Ishikawa (cell line): ENCODE data around the gene PIWIL1.

Experiments
- CEBPB ChIP-seq: IDR thresholded peaks from 2 replicates; pipeline ENCODE4 v1.6.1; 2012
- CREB1 ChIP-seq: IDR thresholded peaks from 2 replicates; pipeline ENCODE4 v1.6.1; 2012; ENCODE audit warnings: low read depth
- EGR1 ChIP-seq: IDR thresholded peaks from 2 replicates; pipeline ENCODE4 v1.6.1; 2012
- EP300 ChIP-seq: IDR thresholded peaks from 2 replicates; pipeline ENCODE4 v1.6.1; 2012; ENCODE audit warnings: borderline replicate concordance
- FOXM1 ChIP-seq: IDR thresholded peaks from 2 replicates; pipeline ENCODE4 v1.6.1; 2012; ENCODE audit warnings: low read depth, borderline replicate concordance
- NFIC ChIP-seq: IDR thresholded peaks from 2 replicates; pipeline ENCODE4 v1.6.1; 2012
- RAD21 ChIP-seq: IDR thresholded peaks from 2 replicates; pipeline ENCODE4 v1.6.1; 2012; ENCODE audit warnings: low read depth
- TAF1 ChIP-seq: IDR thresholded peaks from 2 replicates; pipeline ENCODE4 v1.6.1; 2012; ENCODE audit warnings: low read depth, mild to moderate bottlenecking
- TCF12 ChIP-seq: IDR thresholded peaks from 2 replicates; pipeline ENCODE4 v1.6.1; 2012; ENCODE audit warnings: low read depth
- TEAD4 ChIP-seq: IDR thresholded peaks from 2 replicates; pipeline ENCODE4 v1.6.1; 2012
- YY1 ChIP-seq: IDR thresholded peaks from 2 replicates; pipeline ENCODE4 v1.6.1; 2012; ENCODE audit warnings: low read depth
- ZBTB7A ChIP-seq: IDR thresholded peaks from 2 replicates; pipeline ENCODE4 v1.6.1; 2012; ENCODE audit warnings: low read depth
- TF ChIP-seq, protein P1 (sequence below): IDR thresholded peaks from 2 replicates; pipeline ENCODE4 v1.6.1; 2012
- TF ChIP-seq, protein P2 (sequence below): IDR thresholded peaks from 2 replicates; pipeline ENCODE4 v1.6.1; 2012
- TF ChIP-seq, protein P3 (sequence below): IDR thresholded peaks from 2 replicates; pipeline ENCODE4 v1.6.1; 2012; ENCODE audit warnings: low read depth, mild to moderate bottlenecking

Gene PIWIL1

DNA sequence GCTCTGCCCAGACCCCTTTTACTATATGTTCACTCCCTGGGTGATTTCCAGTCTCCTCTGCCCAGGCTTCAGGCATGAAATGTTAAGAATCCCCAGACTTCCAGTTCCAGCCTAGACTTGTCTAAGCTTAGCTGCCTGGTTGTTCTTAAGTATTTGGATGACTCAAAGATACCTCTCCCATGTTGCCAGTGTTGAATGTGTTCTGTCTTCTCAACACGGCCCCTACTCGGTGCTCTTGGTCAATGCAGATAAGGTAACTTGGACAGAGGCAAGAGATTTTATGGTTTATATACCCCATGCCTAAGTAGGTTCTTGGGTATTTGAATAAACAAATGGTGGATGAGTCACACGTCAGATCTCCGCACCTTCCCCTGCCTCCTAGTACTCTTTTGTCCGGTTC, 13.6 kb downstream of the PIWIL1 start:
- TF ChIP-seq FOXM1, result no peak
- TF ChIP-seq, protein P1, sequence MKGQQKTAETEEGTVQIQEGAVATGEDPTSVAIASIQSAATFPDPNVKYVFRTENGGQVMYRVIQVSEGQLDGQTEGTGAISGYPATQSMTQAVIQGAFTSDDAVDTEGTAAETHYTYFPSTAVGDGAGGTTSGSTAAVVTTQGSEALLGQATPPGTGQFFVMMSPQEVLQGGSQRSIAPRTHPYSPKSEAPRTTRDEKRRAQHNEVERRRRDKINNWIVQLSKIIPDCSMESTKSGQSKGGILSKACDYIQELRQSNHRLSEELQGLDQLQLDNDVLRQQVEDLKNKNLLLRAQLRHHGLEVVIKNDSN, result no peak
- no peak for TF ChIP-seq TAF1
- TF ChIP-seq TCF12, result no peak
- TF ChIP-seq ZBTB7A, result no peak
- TF ChIP-seq TEAD4, result no peak
- TF ChIP-seq, protein P2, sequence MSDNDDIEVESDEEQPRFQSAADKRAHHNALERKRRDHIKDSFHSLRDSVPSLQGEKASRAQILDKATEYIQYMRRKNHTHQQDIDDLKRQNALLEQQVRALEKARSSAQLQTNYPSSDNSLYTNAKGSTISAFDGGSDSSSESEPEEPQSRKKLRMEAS, result no peak
- TF ChIP-seq RAD21, result no peak

DNA sequence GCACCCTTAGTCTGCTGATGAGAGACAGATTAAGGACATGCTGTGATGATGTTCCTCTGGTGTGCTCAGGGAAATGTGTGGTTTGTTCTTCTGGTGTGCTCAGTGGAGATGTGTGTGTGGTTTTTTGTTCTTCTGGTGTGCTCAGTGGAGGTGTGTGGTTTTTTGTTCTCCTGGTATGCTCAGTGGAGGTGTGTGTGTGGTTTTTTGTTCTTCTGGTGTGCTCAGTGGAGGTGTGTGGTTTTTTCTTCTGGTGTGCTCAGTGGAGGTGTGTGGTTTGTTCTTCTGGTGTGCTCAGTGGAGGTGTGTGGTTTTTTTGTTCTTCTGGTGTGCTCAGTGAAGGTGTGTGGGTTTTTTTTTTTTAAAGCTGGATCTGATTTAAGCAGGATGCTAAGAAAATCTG, 15.4 kb downstream of the PIWIL1 start:
- TF ChIP-seq, protein P1, result no peak
- TF ChIP-seq TAF1 (no peak), CREB1 (no peak), TCF12 (no peak), NFIC (no peak), YY1 (no peak), ZBTB7A (no peak), EP300 (no peak), RAD21 (no peak), EGR1 (no peak), FOXM1 (no peak), CEBPB (no peak), TEAD4 (no peak)
- TF ChIP-seq, protein P2, result no peak
- TF ChIP-seq, protein P3, sequence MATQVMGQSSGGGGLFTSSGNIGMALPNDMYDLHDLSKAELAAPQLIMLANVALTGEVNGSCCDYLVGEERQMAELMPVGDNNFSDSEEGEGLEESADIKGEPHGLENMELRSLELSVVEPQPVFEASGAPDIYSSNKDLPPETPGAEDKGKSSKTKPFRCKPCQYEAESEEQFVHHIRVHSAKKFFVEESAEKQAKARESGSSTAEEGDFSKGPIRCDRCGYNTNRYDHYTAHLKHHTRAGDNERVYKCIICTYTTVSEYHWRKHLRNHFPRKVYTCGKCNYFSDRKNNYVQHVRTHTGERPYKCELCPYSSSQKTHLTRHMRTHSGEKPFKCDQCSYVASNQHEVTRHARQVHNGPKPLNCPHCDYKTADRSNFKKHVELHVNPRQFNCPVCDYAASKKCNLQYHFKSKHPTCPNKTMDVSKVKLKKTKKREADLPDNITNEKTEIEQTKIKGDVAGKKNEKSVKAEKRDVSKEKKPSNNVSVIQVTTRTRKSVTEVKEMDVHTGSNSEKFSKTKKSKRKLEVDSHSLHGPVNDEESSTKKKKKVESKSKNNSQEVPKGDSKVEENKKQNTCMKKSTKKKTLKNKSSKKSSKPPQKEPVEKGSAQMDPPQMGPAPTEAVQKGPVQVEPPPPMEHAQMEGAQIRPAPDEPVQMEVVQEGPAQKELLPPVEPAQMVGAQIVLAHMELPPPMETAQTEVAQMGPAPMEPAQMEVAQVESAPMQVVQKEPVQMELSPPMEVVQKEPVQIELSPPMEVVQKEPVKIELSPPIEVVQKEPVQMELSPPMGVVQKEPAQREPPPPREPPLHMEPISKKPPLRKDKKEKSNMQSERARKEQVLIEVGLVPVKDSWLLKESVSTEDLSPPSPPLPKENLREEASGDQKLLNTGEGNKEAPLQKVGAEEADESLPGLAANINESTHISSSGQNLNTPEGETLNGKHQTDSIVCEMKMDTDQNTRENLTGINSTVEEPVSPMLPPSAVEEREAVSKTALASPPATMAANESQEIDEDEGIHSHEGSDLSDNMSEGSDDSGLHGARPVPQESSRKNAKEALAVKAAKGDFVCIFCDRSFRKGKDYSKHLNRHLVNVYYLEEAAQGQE, result no peak

DNA sequence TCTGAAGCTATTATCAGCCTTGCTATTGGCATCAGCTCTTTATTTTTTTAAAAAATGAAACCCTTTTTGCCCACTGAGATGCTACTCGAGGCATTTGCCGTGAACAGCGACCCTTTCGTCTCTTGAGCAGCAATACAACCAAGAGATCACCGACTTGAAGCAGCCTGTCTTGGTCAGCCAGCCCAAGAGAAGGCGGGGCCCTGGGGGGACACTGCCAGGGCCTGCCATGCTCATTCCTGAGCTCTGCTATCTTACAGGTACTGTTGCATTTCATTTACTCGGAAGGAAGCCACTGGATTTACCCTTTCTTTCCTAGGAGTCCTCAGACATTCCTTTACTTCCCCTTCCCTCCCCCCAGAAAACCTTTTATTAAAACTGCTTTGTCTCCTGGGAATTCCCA, 16.7 kb downstream of the PIWIL1 start:
- TF ChIP-seq ZBTB7A (no peak), YY1 (no peak), CREB1 (no peak), CEBPB (no peak), TCF12 (no peak), FOXM1 (no peak), RAD21 (no peak), TEAD4 (no peak), TAF1 (no peak), NFIC (no peak), EGR1 (no peak), EP300 (no peak)
- TF ChIP-seq, protein P3, result no peak
- TF ChIP-seq, protein P2, result no peak
- TF ChIP-seq, protein P1, result no peak

DNA sequence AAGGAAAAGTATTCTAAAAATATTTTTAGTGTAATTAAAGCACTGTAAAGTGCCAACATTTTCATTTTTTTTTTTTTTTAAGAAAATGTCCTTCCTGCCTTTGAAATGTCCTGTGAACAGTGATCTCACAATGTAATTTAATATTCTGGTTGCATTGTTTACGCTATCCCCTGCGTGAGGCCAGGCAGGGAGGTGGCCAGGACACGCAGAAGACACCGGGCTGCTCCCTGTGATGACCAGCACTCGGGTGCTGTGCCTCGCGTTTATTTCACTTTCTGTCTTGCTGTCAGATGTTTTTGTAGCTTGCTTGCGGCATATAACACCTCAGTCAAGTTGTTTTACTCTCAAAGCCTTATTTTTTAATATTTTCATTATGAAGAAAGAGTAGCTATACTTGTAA, 18.5 kb downstream of the PIWIL1 start:
- TF ChIP-seq TCF12 (no peak), FOXM1 (no peak), TAF1 (no peak), ZBTB7A (no peak), CREB1 (no peak)
- TF ChIP-seq, protein P3, result no peak
